Measurements from ENCODE around the gene CTSW.

- no peak for TF ChIP-seq ETV6 (CRISPR knock-in tag; IDR thresholded peaks at IDR 0.05)
- no peak for TF ChIP-seq MYBL2 (CRISPR knock-in tag; IDR thresholded peaks at IDR 0.05)
- TF ChIP-seq IRF1 (CRISPR knock-in tag; IDR thresholded peaks at IDR 0.05): no peak
- no peak for TF ChIP-seq CTCF (IDR thresholded peaks at IDR 0.05)
Observed at GRCh38 chr11:65842144-65842543, 37.5 kb upstream of the CTSW start.
